DND-41 (cell line): ENCODE measurements around the gene PRMT2.

Experiments
- ATAC-seq: fragments of 200-7000 bp; cut with Tn5 transposase; 3 replicates; pipeline ENCODE4 v1.9.1; 2021; ENCODE audit warnings: low read depth; ENCODE audit not compliant: insufficient read depth
- DNase-seq: peaks from one replicate; pipeline ENCODE4 v3.0.0-alpha.2; 2020
- H2AFZ ChIP-seq: 2 replicates; pipeline ENCODE4 v1.6.0; 2012; ENCODE audit warnings: low read depth, low read length
- H3K27ac ChIP-seq: 2 replicates; pipeline ENCODE4 v1.5.1; 2012; ENCODE audit warnings: low read length, inconsistent platforms
- H3K27me3 ChIP-seq: fragments of 200-600 bp; sonication (generic); 2 replicates; pipeline ENCODE4 v1.6.0; 2012; ENCODE audit warnings: low read length, mild to moderate bottlenecking, inconsistent platforms; ENCODE audit not compliant: insufficient read depth, poor library complexity
- H3K36me3 ChIP-seq: 2 replicates; pipeline ENCODE4 v1.5.1; 2012; ENCODE audit warnings: low read length, inconsistent platforms; ENCODE audit not compliant: insufficient read depth
- H3K4me1 ChIP-seq: 2 replicates; pipeline ENCODE4 v1.5.1; 2012; ENCODE audit warnings: mild to moderate bottlenecking, low read length; ENCODE audit not compliant: insufficient read depth
- H3K4me2 ChIP-seq: 2 replicates; pipeline ENCODE4 v1.6.0; 2012; ENCODE audit warnings: mild to moderate bottlenecking, moderate library complexity, low read length, inconsistent platforms; ENCODE audit not compliant: insufficient read depth
- H3K4me3 ChIP-seq, 2 experiments: fragments of 200-600 bp in 1 of 2; shearing (Covaris generic) in 1 of 2; 2 replicates each; pipeline ENCODE4 v1.5.1; 2012 to 2016; ENCODE audit warnings: inconsistent platforms in 2 of 2, low read length in 2 of 2, mild to moderate bottlenecking in 2 of 2, low read depth in 1 of 2, moderate library complexity in 1 of 2
- H3K79me2 ChIP-seq: 2 replicates; pipeline ENCODE4 v1.6.0; 2012; ENCODE audit warnings: low read length, inconsistent platforms; ENCODE audit not compliant: insufficient read depth
- H3K9ac ChIP-seq: 2 replicates; pipeline ENCODE4 v1.6.0; 2012; ENCODE audit warnings: low read depth, mild to moderate bottlenecking, inconsistent platforms, low read length, moderate library complexity
- H3K9me3 ChIP-seq: 2 replicates; pipeline ENCODE4 v1.5.1; 2012; ENCODE audit warnings: low read length, moderate library complexity, mild to moderate bottlenecking, inconsistent platforms; ENCODE audit not compliant: insufficient read depth, severe bottlenecking
- H4K20me1 ChIP-seq: 2 replicates; pipeline ENCODE4 v1.6.0; 2012; ENCODE audit warnings: low read length; ENCODE audit not compliant: insufficient read depth
- EZH2 ChIP-seq: IDR thresholded peaks from 3 replicates; pipeline ENCODE4 v1.6.1; 2012; ENCODE audit warnings: borderline replicate concordance, low read depth, mild to moderate bottlenecking, moderate library complexity, low read length, inconsistent platforms; ENCODE audit not compliant: severe bottlenecking
- TF ChIP-seq, protein P1 (sequence below): IDR thresholded peaks from 2 replicates; pipeline ENCODE4 v1.5.1; 2012; ENCODE audit warnings: borderline replicate concordance, low read length, moderate library complexity, mild to moderate bottlenecking; ENCODE audit not compliant: poor library complexity, severe bottlenecking; ENCODE audit errors: extremely low read depth

The PRMT2 gene

DNA sequence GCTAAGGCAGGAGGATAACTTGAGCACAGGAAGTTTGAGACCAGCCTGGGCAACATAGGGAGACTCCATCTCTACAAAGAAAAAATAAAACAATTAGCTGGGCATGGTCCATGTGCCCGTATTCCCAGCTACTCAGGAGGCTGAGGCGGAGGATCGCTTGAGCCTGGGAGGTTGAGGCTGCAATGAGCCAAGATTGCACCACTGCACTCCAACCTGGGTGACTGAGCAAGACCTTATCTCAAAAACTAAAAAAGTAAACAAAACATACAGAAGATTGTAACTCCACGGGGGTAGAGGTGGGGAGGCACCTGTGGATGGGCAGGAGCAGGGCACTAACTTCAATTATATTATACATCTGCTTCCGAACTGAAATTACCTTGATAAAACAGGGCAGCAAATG lies 35.2 kb upstream of the PRMT2 start:
- Histone ChIP-seq H3K4me3 (no peak overlapping the region), H2AFZ (no peak overlapping the region), H3K27ac (no peak overlapping the region), H3K27me3 (no peaks in the 10 kb centered on the region), H3K9ac (no peak overlapping the region), H3K4me1 (0 out of 2 replicates have a peak, but pooled peaks cover 2% of the 10 kb centered on the region), H4K20me1 (no peaks in the 10 kb centered on the region), H3K79me2 (no peaks in the 10 kb centered on the region), H3K4me2 (no peak overlapping the region), H3K36me3 (no peaks in the 10 kb centered on the region), H3K9me3 (peaks cover 6% of the 10 kb centered on the region)
- ATAC-seq (no peak), DNase-seq (no peak)
- TF ChIP-seq, protein P1, sequence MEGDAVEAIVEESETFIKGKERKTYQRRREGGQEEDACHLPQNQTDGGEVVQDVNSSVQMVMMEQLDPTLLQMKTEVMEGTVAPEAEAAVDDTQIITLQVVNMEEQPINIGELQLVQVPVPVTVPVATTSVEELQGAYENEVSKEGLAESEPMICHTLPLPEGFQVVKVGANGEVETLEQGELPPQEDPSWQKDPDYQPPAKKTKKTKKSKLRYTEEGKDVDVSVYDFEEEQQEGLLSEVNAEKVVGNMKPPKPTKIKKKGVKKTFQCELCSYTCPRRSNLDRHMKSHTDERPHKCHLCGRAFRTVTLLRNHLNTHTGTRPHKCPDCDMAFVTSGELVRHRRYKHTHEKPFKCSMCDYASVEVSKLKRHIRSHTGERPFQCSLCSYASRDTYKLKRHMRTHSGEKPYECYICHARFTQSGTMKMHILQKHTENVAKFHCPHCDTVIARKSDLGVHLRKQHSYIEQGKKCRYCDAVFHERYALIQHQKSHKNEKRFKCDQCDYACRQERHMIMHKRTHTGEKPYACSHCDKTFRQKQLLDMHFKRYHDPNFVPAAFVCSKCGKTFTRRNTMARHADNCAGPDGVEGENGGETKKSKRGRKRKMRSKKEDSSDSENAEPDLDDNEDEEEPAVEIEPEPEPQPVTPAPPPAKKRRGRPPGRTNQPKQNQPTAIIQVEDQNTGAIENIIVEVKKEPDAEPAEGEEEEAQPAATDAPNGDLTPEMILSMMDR, result no peak
- no peak for TF ChIP-seq EZH2

DNA sequence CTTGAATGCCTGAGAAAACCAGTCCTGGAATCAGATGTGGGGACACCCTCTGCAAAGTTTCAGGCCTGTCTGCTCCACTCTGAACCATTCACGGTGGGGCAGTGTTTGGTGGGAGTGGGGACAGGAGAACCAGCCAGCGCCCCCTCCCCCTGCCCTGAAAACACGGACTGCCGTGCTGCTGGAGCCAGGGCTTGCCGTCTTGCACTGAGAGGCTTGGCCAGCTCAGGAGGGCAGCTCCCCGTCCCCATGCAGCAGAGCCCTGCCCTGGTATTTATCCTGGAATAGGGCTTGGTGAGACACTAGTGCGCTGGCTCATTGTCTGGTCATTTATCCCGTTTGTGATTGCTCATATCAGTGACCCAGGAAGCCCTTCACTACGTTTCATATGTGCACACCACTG lies 34.5 kb upstream of the PRMT2 start:
- DNase-seq (no peak), ATAC-seq (no peak)
- peaks cover 8% of the 10 kb centered on the region for H3K4me1 ChIP-seq
- H3K79me2 ChIP-seq, result no peaks in the 10 kb centered on the region
- no peaks in the 10 kb centered on the region for H3K9me3 ChIP-seq
- TF ChIP-seq EZH2, result no peak
- TF ChIP-seq, protein P1, result no peak
- H4K20me1 ChIP-seq, result no peaks in the 10 kb centered on the region
- H3K4me3 ChIP-seq, result no peak overlapping the region
- H3K27me3 ChIP-seq, result no peaks in the 10 kb centered on the region
- no peak overlapping the region for H3K4me2 ChIP-seq
- no peak overlapping the region for H3K27ac ChIP-seq
- no peak overlapping the region for H3K9ac ChIP-seq
- no peaks in the 10 kb centered on the region for H3K36me3 ChIP-seq
- no peak overlapping the region for H2AFZ ChIP-seq

DNA sequence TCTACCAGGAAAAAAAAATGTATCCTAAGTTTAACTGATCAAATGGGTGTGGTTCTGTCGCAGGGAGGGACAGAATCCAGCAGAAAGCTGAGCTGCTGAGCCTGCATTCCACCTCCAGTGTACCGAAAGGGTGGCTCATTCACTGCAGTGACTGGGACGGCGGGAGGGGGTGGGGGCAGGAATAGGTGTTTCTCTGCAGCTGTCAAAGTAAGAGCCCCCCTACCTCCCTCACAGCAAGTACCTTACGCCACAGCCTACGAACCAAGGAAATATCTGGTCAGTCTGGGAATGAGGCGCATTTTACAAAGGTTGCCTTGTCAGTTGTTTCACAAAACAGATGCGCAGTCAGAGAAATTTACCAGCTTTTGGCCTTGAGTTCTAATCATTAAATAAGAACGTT lies 32.2 kb upstream of the PRMT2 start:
- no peaks in the 10 kb centered on the region for H3K36me3 ChIP-seq
- H3K79me2 ChIP-seq, result no peaks in the 10 kb centered on the region
- H3K4me2 ChIP-seq, result no peak overlapping the region
- H3K4me1 ChIP-seq, result peaks cover 16% of the 10 kb centered on the region
- H3K27ac ChIP-seq, result no peak overlapping the region
- H2AFZ ChIP-seq, result no peak overlapping the region
- no peak for TF ChIP-seq EZH2
- TF ChIP-seq, protein P1, result no peak
- H3K9ac ChIP-seq, result no peak overlapping the region
- H3K4me3 ChIP-seq, result no peak overlapping the region
- no peaks in the 10 kb centered on the region for H3K27me3 ChIP-seq
- no peak for DNase-seq
- H4K20me1 ChIP-seq, result no peaks in the 10 kb centered on the region
- no peak for ATAC-seq
- no peaks in the 10 kb centered on the region for H3K9me3 ChIP-seq
